HK-2 (cell line): ENCODE data around the gene PSME3.

Experiments
- DNase-seq: peaks from one replicate; pipeline ENCODE4 v3.0.0-alpha.2; 2018; ENCODE audit not compliant: unreplicated experiment

The PSME3 gene

GRCh38 chr17:42832934-42833766, at the start of gene PSME3:
TSS of gene PSME3 (plus strand) at chr17:42833397. CDS start at chr17:42833632, 235 bp downstream.
- DNase-seq, result peak; percentile 92

GRCh38 chr17:42783791-42784138, 49.4 kb upstream of the PSME3 start:
- DNase-seq, result no peak

GRCh38 chr17:42784409-42784808, 48.8 kb upstream of the PSME3 start:
- no peak for DNase-seq

- no peak for DNase-seq
Observed at GRCh38 chr17:42784811-42785592, 48.2 kb upstream of the PSME3 start.

- DNase-seq, result no peak
Observed at GRCh38 chr17:42787266-42787665, 45.9 kb upstream of the PSME3 start.

GRCh38 chr17:42791948-42792347, 41.2 kb upstream of the PSME3 start:
- no peak for DNase-seq

GRCh38 chr17:42792545-42792944, 40.7 kb upstream of the PSME3 start:
- no peak for DNase-seq

GRCh38 chr17:42795061-42795460, 38.1 kb upstream of the PSME3 start:
- DNase-seq, result no peak

- DNase-seq, result no peak
Observed at GRCh38 chr17:42795465-42795864, 37.7 kb upstream of the PSME3 start.

GRCh38 chr17:42796066-42796758, 37.0 kb upstream of the PSME3 start:
- no peak for DNase-seq

GRCh38 chr17:42797067-42798007, 35.9 kb upstream of the PSME3 start:
- peak; percentile 29 for DNase-seq

GRCh38 chr17:42798011-42798382, 35.2 kb upstream of the PSME3 start:
- DNase-seq, result no peak

- peak; percentile 88 for DNase-seq
Observed at GRCh38 chr17:42798383-42799380, 34.5 kb upstream of the PSME3 start, which contains the start of the genes CNTD1 and COA3. TSS of gene CNTD1 (plus strand) at chr17:42798861. CDS start at chr17:42799068, 207 bp downstream. TSS of gene COA3 (minus strand) at chr17:42798704. CDS start at chr17:42798681, 23 bp downstream.

- DNase-seq, result no peak
Observed at GRCh38 chr17:42803074-42803883, 29.9 kb upstream of the PSME3 start.

GRCh38 chr17:42804918-42805367, 28.3 kb upstream of the PSME3 start:
- DNase-seq, result no peak

- DNase-seq, result no peak
Observed at GRCh38 chr17:42806249-42806648, 26.9 kb upstream of the PSME3 start.

GRCh38 chr17:42809250-42809649, 23.9 kb upstream of the PSME3 start:
- DNase-seq, result no peak

GRCh38 chr17:42814633-42815399, 18.4 kb upstream of the PSME3 start:
- no peak for DNase-seq
